H9 (cell line): ENCODE results near the gene BLOC1S5. TPM values are rescaled to one million over a fixed set of nuclear protein-coding genes. Genes with fewer than 3 reads are reported as not detected.

Source experiments
- DNase-seq: peaks from one replicate; pipeline ENCODE4 v3.0.0-alpha.2; 2017
- H2AFZ ChIP-seq: one replicate; pipeline ENCODE4 v1.6.1; 2013; ENCODE audit warnings: mild to moderate bottlenecking, low read length, control low read depth, moderate library complexity
- H2AK5ac ChIP-seq: 2 replicates; pipeline ENCODE4 v1.6.1; 2013; ENCODE audit warnings: low read length, control low read depth, mixed read lengths; ENCODE audit not compliant: insufficient read length
- H2BK120ac ChIP-seq: one replicate; pipeline ENCODE4 v1.6.1; 2013; ENCODE audit warnings: low read depth, mild to moderate bottlenecking, low read length, control low read depth, inconsistent platforms; ENCODE audit not compliant: poor library complexity, severe bottlenecking
- H2BK12ac ChIP-seq: 2 replicates; pipeline ENCODE4 v1.6.1; 2013; ENCODE audit warnings: low read length, control low read depth, mixed read lengths, low read depth; ENCODE audit not compliant: insufficient read length
- H2BK15ac ChIP-seq: 2 replicates; pipeline ENCODE4 v1.6.1; 2013; ENCODE audit warnings: low read depth, low read length, control low read depth
- H2BK20ac ChIP-seq: one replicate; pipeline ENCODE4 v1.6.1; 2013; ENCODE audit warnings: low read depth, mild to moderate bottlenecking, low read length, control low read depth, inconsistent platforms; ENCODE audit not compliant: poor library complexity, severe bottlenecking
- H2BK5ac ChIP-seq: 2 replicates; pipeline ENCODE4 v1.6.1; 2013; ENCODE audit warnings: low read length, control low read depth, mixed read lengths; ENCODE audit not compliant: insufficient read length
- H3K14ac ChIP-seq: 2 replicates; pipeline ENCODE4 v1.6.1; 2013; ENCODE audit warnings: low read length, control low read depth; ENCODE audit not compliant: insufficient read depth
- H3K18ac ChIP-seq: 2 replicates; pipeline ENCODE4 v1.6.1; 2013; ENCODE audit warnings: low read depth, mild to moderate bottlenecking, mixed read lengths, low read length, control low read depth; ENCODE audit not compliant: insufficient read length
- H3K23ac ChIP-seq: 2 replicates; pipeline ENCODE4 v1.6.1; 2013; ENCODE audit warnings: low read length, control low read depth, mixed read lengths, low read depth; ENCODE audit not compliant: insufficient read length
- H3K23me2 ChIP-seq: 2 replicates; pipeline ENCODE4 v1.6.1; 2013; ENCODE audit warnings: low read depth, mild to moderate bottlenecking, mixed read lengths, low read length, control low read depth; ENCODE audit not compliant: insufficient read length, poor library complexity, severe bottlenecking
- H3K27ac ChIP-seq: 2 replicates; pipeline ENCODE4 v1.5.1; 2013; ENCODE audit warnings: low read length, control low read depth, mixed read lengths, low read depth; ENCODE audit not compliant: insufficient read length
- H3K27me3 ChIP-seq: 2 replicates; pipeline ENCODE4 v1.6.1; 2013; ENCODE audit warnings: low read length, control low read depth, inconsistent platforms; ENCODE audit not compliant: insufficient read depth
- H3K4ac ChIP-seq: 2 replicates; pipeline ENCODE4 v1.6.1; 2013; ENCODE audit warnings: low read depth, mild to moderate bottlenecking, control low read depth, inconsistent platforms, low read length, moderate library complexity
- H3K4me1 ChIP-seq: 2 replicates; pipeline ENCODE4 v1.6.1; 2013; ENCODE audit warnings: low read length, control low read depth, inconsistent platforms; ENCODE audit not compliant: insufficient read depth
- H3K4me2 ChIP-seq: 2 replicates; pipeline ENCODE4 v1.6.1; 2013; ENCODE audit warnings: low read length, control low read depth, mixed read lengths; ENCODE audit not compliant: insufficient read length, insufficient read depth
- H3K56ac ChIP-seq: 2 replicates; pipeline ENCODE4 v1.6.1; 2013; ENCODE audit warnings: low read depth, mild to moderate bottlenecking, mixed read lengths, low read length, control low read depth; ENCODE audit not compliant: insufficient read length
- H3K79me1 ChIP-seq: 2 replicates; pipeline ENCODE4 v1.6.1; 2013; ENCODE audit warnings: low read depth, mild to moderate bottlenecking, moderate library complexity, low read length, control low read depth, inconsistent platforms; ENCODE audit not compliant: insufficient read depth, poor library complexity, severe bottlenecking
- H3K79me2 ChIP-seq: 2 replicates; pipeline ENCODE4 v1.6.1; 2013; ENCODE audit warnings: low read length, control low read depth, inconsistent platforms; ENCODE audit not compliant: insufficient read depth
- H3K9ac ChIP-seq: 2 replicates; pipeline ENCODE4 v1.6.1; 2013; ENCODE audit warnings: low read length, control low read depth, mixed read lengths; ENCODE audit not compliant: insufficient read length; ENCODE audit errors: extremely low read depth
- H3K9me3 ChIP-seq: one replicate; pipeline ENCODE4 v1.6.1; 2013; ENCODE audit warnings: low read depth, low read length, inconsistent platforms; ENCODE audit not compliant: control insufficient read depth
- H3T11ph ChIP-seq: one replicate; pipeline ENCODE4 v1.6.1; 2013; ENCODE audit warnings: mild to moderate bottlenecking, low read length, control low read depth, inconsistent platforms
- H4K20me1 ChIP-seq: one replicate; pipeline ENCODE4 v1.6.1; 2013; ENCODE audit not compliant: control insufficient read depth, insufficient read length, insufficient read depth
- H4K5ac ChIP-seq: 2 replicates; pipeline ENCODE4 v1.6.1; 2013; ENCODE audit warnings: low read depth, mild to moderate bottlenecking, mixed read lengths, low read length, control low read depth; ENCODE audit not compliant: insufficient read length
- H4K8ac ChIP-seq: replicated peaks from 2 replicates; pipeline ENCODE4 v1.6.1; 2013; ENCODE audit warnings: low read length, control low read depth, mixed read lengths, low read depth; ENCODE audit not compliant: insufficient read length
- H4K91ac ChIP-seq: 2 replicates; pipeline ENCODE4 v1.6.1; 2013; ENCODE audit warnings: low read depth, mild to moderate bottlenecking, moderate library complexity, mixed read lengths, low read length, control low read depth; ENCODE audit not compliant: insufficient read length
- H3K27ac Mint-ChIP-seq, 3 experiments: 2 replicates in 2 of 3; 3 replicates in 1 of 3; pipeline ENCODE4 v1.8.0; 2020 to 2021; ENCODE audit warnings: mixed read lengths in 3 of 3, mild to moderate bottlenecking in 1 of 3, moderate library complexity in 1 of 3
- H3K27me3 Mint-ChIP-seq: 2 replicates; pipeline ENCODE4 v1.8.0; 2021; ENCODE audit warnings: low read depth, mild to moderate bottlenecking, moderate library complexity, mixed read lengths
- H3K36me3 Mint-ChIP-seq, 3 experiments: 2 replicates in 2 of 3; 3 replicates in 1 of 3; pipeline ENCODE4 v1.8.0; 2020 to 2021; ENCODE audit warnings: low read depth in 3 of 3, mixed read lengths in 3 of 3; ENCODE audit not compliant: insufficient read depth in 1 of 3
- H3K4me1 Mint-ChIP-seq, 2 experiments: 2 replicates each; pipeline ENCODE4 v1.8.0; 2020; ENCODE audit warnings: mixed read lengths in 2 of 2
- H3K4me3 Mint-ChIP-seq, 2 experiments: 2 replicates in 1 of 2; 3 replicates in 1 of 2; pipeline ENCODE4 v1.8.0; 2020 to 2021; ENCODE audit warnings: mild to moderate bottlenecking in 2 of 2, mixed read lengths in 2 of 2, moderate library complexity in 1 of 2
- H3K9me3 Mint-ChIP-seq, 2 experiments: 2 replicates in 1 of 2; 3 replicates in 1 of 2; pipeline ENCODE4 v1.8.0; 2020; ENCODE audit warnings: mild to moderate bottlenecking in 2 of 2, mixed read lengths in 2 of 2, moderate library complexity in 1 of 2
- WGBS: extraction: QIAGEN DNeasy Blood & Tissue Kit; methylation state at CpG from one replicate; pipeline ENCODE4 v1.1.7; 2013; ENCODE audit warnings: missing lambda C conversion rate, low lambda C conversion rate, mixed read lengths; ENCODE audit not compliant: insufficient read length; ENCODE audit errors: extremely low coverage; 5-methylcytosine and 5-hydroxymethylcytosine counted together
- total RNA-seq: library from RNA; stranded (reverse); gene quantifications from 2 replicates; pipeline ENCODE4 v1.2.1, GENCODE V29; 2021
- TF ChIP-seq, protein P1 (sequence below): fragments of 200-600 bp; sonication (generic); conservative IDR thresholded peaks from 3 replicates; pipeline ENCODE4 v1.8.0; 2021; ENCODE audit warnings: antibody characterized with exemption, mild to moderate bottlenecking

Gene BLOC1S5
- total RNA-seq, 1 experiment from 2014 or later: 15.6 TPM

- H2AK5ac ChIP-seq: no peak overlapping the region
- H2BK15ac ChIP-seq: no peak overlapping the region
- no peaks in the 10 kb centered on the region for H3K23me2 ChIP-seq
- no CpG with 5 or more reads among the region's 4 CpGs for WGBS
- H3K79me1 ChIP-seq: peaks cover 7% of the 10 kb centered on the region
- H3K36me3 Mint-ChIP-seq: peaks cover 39 to 57% (median 54%) of the 10 kb centered on the region in 3 experiments
- H3K4me1 ChIP-seq: peaks cover 2% of the 10 kb centered on the region; the same call in 1 of the 2 replicates
- H3K79me2 ChIP-seq: peaks cover 2% of the 10 kb centered on the region; the same call in 1 of the 2 replicates
- no peak overlapping the region for H4K8ac ChIP-seq
- H3K27ac ChIP-seq: no peak overlapping the region
- H3T11ph ChIP-seq: no peak overlapping the region
- H3K9ac ChIP-seq: no peak overlapping the region
- H3K14ac ChIP-seq: no peak overlapping the region
- H3K4ac ChIP-seq: no peak overlapping the region
- no peak for DNase-seq
- H3K56ac ChIP-seq: no peak overlapping the region
- no peak overlapping the region for H3K27ac Mint-ChIP-seq
- H3K27me3 Mint-ChIP-seq: no peaks in the 10 kb centered on the region
- peaks cover 11 to 14% of the 10 kb centered on the region in 2 experiments for H3K9me3 Mint-ChIP-seq
- TF ChIP-seq, protein P1, sequence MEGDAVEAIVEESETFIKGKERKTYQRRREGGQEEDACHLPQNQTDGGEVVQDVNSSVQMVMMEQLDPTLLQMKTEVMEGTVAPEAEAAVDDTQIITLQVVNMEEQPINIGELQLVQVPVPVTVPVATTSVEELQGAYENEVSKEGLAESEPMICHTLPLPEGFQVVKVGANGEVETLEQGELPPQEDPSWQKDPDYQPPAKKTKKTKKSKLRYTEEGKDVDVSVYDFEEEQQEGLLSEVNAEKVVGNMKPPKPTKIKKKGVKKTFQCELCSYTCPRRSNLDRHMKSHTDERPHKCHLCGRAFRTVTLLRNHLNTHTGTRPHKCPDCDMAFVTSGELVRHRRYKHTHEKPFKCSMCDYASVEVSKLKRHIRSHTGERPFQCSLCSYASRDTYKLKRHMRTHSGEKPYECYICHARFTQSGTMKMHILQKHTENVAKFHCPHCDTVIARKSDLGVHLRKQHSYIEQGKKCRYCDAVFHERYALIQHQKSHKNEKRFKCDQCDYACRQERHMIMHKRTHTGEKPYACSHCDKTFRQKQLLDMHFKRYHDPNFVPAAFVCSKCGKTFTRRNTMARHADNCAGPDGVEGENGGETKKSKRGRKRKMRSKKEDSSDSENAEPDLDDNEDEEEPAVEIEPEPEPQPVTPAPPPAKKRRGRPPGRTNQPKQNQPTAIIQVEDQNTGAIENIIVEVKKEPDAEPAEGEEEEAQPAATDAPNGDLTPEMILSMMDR: no peak
- no peaks in the 10 kb centered on the region for H3K27me3 ChIP-seq
- H2BK5ac ChIP-seq: no peak overlapping the region
- peaks cover 4 to 10% of the 10 kb centered on the region in 2 experiments for H3K4me1 Mint-ChIP-seq
- no peak overlapping the region for H4K91ac ChIP-seq
- no peak overlapping the region for H3K4me2 ChIP-seq
- no peak overlapping the region for H2BK12ac ChIP-seq
- no peak overlapping the region for H2BK20ac ChIP-seq
- no peak overlapping the region for H3K18ac ChIP-seq
- H4K5ac ChIP-seq: no peak overlapping the region
- no peak overlapping the region for H2BK120ac ChIP-seq
- H3K9me3 ChIP-seq: peaks cover 11% of the 10 kb centered on the region
- no peak overlapping the region for H3K23ac ChIP-seq
- no peaks in the 10 kb centered on the region for H4K20me1 ChIP-seq
- no peak overlapping the region for H2AFZ ChIP-seq
- H3K4me3 Mint-ChIP-seq: no peak overlapping the region
Measured at GRCh38 chr6:8084586-8084985, 20.4 kb upstream of the BLOC1S5 start.
